Trophoblast cell (in vitro differentiated cells and primary cell): Measurements from ENCODE around the gene KCNN4.
"Not testable (repeated sequence)": the region's sequence is repeated elsewhere in the genome, so short reads cannot be mapped to it uniquely, and the experiment has no call there.

Experiments used
- DNase-seq, 2 donors: peaks; one replicate each; pipeline ENCODE4 v3.0.0-alpha.2; 2016
- H2AFZ ChIP-seq: 2 replicates; pipeline ENCODE4 v1.6.1; 2013; ENCODE audit warnings: low read length, moderate library complexity, mild to moderate bottlenecking; ENCODE audit not compliant: insufficient read depth, poor library complexity
- H2AK5ac ChIP-seq: 2 replicates; pipeline ENCODE4 v1.6.1; 2013; ENCODE audit warnings: mild to moderate bottlenecking, low read length
- H2BK120ac ChIP-seq: 2 replicates; pipeline ENCODE4 v1.6.1; 2013; ENCODE audit warnings: low read length, mild to moderate bottlenecking, moderate library complexity; ENCODE audit not compliant: insufficient read depth, poor library complexity
- H2BK12ac ChIP-seq: 2 replicates; pipeline ENCODE4 v1.6.1; 2013; ENCODE audit warnings: mild to moderate bottlenecking, low read length, moderate library complexity
- H2BK5ac ChIP-seq: 2 replicates; pipeline ENCODE4 v1.6.1; 2013; ENCODE audit warnings: low read length, low read depth, moderate library complexity, mild to moderate bottlenecking; ENCODE audit not compliant: poor library complexity
- H3K14ac ChIP-seq: 2 replicates; pipeline ENCODE4 v1.6.1; 2013; ENCODE audit warnings: mild to moderate bottlenecking, low read length
- H3K18ac ChIP-seq: 2 replicates; pipeline ENCODE4 v1.6.1; 2013; ENCODE audit warnings: mild to moderate bottlenecking, low read length
- H3K23ac ChIP-seq: 2 replicates; pipeline ENCODE4 v1.6.1; 2013; ENCODE audit warnings: low read length
- H3K27ac ChIP-seq: 2 replicates; pipeline ENCODE4 v1.5.1; 2013; ENCODE audit warnings: low read depth, mild to moderate bottlenecking, inconsistent platforms, low read length, moderate library complexity
- H3K27me3 ChIP-seq: 2 replicates; pipeline ENCODE4 v1.6.1; 2013; ENCODE audit warnings: inconsistent platforms, mild to moderate bottlenecking, low read length, moderate library complexity; ENCODE audit not compliant: insufficient read depth
- H3K36me3 ChIP-seq, 2 experiments: 1 replicate in 1 of 2; 2 replicates in 1 of 2; pipeline ENCODE4 v1.6.1; 2013; ENCODE audit warnings: low read length in 2 of 2, mild to moderate bottlenecking in 2 of 2, moderate library complexity in 1 of 2; ENCODE audit not compliant: insufficient read depth in 2 of 2, control insufficient read depth in 1 of 2
- H3K4ac ChIP-seq: 2 replicates; pipeline ENCODE4 v1.6.1; 2013; ENCODE audit warnings: low read depth, mild to moderate bottlenecking, low read length, moderate library complexity
- H3K4me1 ChIP-seq, 2 experiments: 1 replicate in 1 of 2; 2 replicates in 1 of 2; pipeline ENCODE4 v1.6.1; 2013; ENCODE audit warnings: low read length in 2 of 2, mild to moderate bottlenecking in 2 of 2, moderate library complexity in 1 of 2; ENCODE audit not compliant: insufficient read depth in 2 of 2, control insufficient read depth in 1 of 2
- H3K4me2 ChIP-seq: 2 replicates; pipeline ENCODE4 v1.6.1; 2013; ENCODE audit warnings: inconsistent platforms, mild to moderate bottlenecking, low read length, moderate library complexity
- H3K4me3 ChIP-seq: 2 replicates; pipeline ENCODE4 v1.5.1; 2013; ENCODE audit warnings: mild to moderate bottlenecking, low read depth, low read length, inconsistent platforms
- H3K79me1 ChIP-seq: one replicate; pipeline ENCODE4 v1.6.1; 2013; ENCODE audit warnings: low read length
- H3K79me2 ChIP-seq: 2 replicates; pipeline ENCODE4 v1.6.1; 2013; ENCODE audit warnings: low read length, mild to moderate bottlenecking; ENCODE audit not compliant: control insufficient read depth, insufficient read depth, poor library complexity
- H3K9ac ChIP-seq: 2 replicates; pipeline ENCODE4 v1.6.1; 2013; ENCODE audit warnings: mild to moderate bottlenecking, low read length
- H3K9me3 ChIP-seq: 2 replicates; pipeline ENCODE4 v1.6.1; 2013; ENCODE audit warnings: low read depth, mild to moderate bottlenecking, control low read depth, inconsistent platforms, low read length; ENCODE audit not compliant: insufficient read depth
- H4K12ac ChIP-seq: 2 replicates; pipeline ENCODE4 v1.6.1; 2013; ENCODE audit warnings: low read depth, mild to moderate bottlenecking, low read length, moderate library complexity
- H4K8ac ChIP-seq: 2 replicates; pipeline ENCODE4 v1.6.1; 2013; ENCODE audit warnings: low read depth, mild to moderate bottlenecking, low read length, moderate library complexity
- H4K91ac ChIP-seq: one replicate; pipeline ENCODE4 v1.6.1; 2013; ENCODE audit warnings: low read depth, mild to moderate bottlenecking, low read length, moderate library complexity
- WGBS: extraction: QIAGEN DNeasy Blood & Tissue Kit; methylation state at CpG from one replicate; pipeline ENCODE4 v1.1.7; 2013; ENCODE audit warnings: missing lambda C conversion rate; ENCODE audit not compliant: insufficient read length, insufficient coverage; ENCODE audit errors: extremely low coverage; 5-methylcytosine and 5-hydroxymethylcytosine counted together

The KCNN4 gene

DNA sequence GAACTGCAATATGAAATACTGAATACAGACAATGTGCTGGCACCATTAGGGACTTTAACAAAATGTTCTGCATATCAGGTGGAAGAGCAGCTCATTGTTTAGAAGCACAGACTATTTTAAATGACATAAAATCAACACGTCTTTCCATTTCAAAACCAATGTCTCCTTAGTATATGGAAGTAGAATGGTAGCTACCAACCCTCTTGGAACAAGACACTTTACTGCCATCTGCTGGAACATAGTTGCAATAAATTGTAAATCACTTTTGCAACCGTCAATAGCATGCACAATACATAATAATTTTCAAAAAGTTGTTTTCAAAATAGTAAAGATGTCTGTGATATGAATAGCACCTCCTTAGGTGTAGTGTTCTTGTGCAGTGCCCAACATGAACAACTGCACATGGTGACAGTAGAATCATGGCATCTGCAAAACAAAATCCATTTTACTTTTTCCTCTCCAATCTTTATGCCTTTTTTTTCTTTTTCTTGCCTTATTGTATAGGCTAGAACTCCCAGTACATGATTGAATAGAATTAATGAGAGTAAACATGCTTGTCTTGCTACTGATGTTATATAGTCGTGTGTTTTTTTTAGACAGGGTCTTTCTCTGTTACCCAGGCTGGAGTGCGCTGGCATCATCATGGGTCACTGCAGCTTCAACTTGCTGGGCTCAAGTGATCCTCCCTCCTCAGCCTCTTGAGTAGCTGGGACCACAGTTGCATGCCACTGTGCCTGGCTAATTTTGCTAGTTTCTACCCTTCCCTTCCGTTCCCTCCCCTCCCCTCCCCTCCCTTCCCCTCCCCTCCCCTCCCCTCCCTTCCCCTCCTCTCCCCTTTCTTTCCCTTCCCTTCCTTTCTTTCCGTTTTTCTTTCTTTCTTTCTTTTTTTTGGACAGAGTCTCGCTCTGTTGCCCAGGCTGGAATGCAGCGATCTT, 29.3 kb upstream of the KCNN4 start:
- Histone ChIP-seq H3K14ac (no peak overlapping the region), H3K4me2 (no peak overlapping the region), H3K9ac (no peak overlapping the region), H3K4ac (no peak overlapping the region), H2BK12ac (no peak overlapping the region), H3K79me1 (no peaks in the 10 kb centered on the region), H2BK5ac (no peak overlapping the region), H3K27ac (no peak overlapping the region), H3K18ac (no peak overlapping the region), H2BK120ac (no peak overlapping the region), H3K4me1 (no peaks in the 10 kb centered on the region), H3K36me3 (no peaks in the 10 kb centered on the region), H3K4me3 (no peak overlapping the region), H3K23ac (no peak overlapping the region), H3K9me3 (no peaks in the 10 kb centered on the region), H4K8ac (no peak overlapping the region), H4K12ac (no peak overlapping the region), H3K27me3 (no peaks in the 10 kb centered on the region), H2AFZ (no peak overlapping the region), H3K79me2 (no peaks in the 10 kb centered on the region), H2AK5ac (no peak overlapping the region), H4K91ac (no peak overlapping the region)
- DNase-seq: peak; percentile 22 to 85
- no CpG with 5 or more reads among the region's 8 CpGs for WGBS

- Histone ChIP-seq H3K18ac (no peak overlapping the region), H3K4me3 (no peak overlapping the region), H2AK5ac (no peak overlapping the region), H4K8ac (no peak overlapping the region), H3K4ac (no peak overlapping the region), H3K4me1 (no peaks in the 10 kb centered on the region), H3K4me2 (no peak overlapping the region), H3K27ac (no peak overlapping the region), H3K27me3 (no peaks in the 10 kb centered on the region), H4K91ac (no peak overlapping the region), H2BK120ac (no peak overlapping the region), H3K9ac (no peak overlapping the region), H2AFZ (no peak overlapping the region), H3K36me3 (no peaks in the 10 kb centered on the region), H3K79me1 (no peaks in the 10 kb centered on the region), H2BK12ac (no peak overlapping the region), H3K23ac (no peak overlapping the region), H3K79me2 (no peaks in the 10 kb centered on the region), H3K9me3 (no peaks in the 10 kb centered on the region), H3K14ac (no peak overlapping the region), H2BK5ac (no peak overlapping the region), H4K12ac (no peak overlapping the region)
- DNase-seq: no peak
Observed at GRCh38 chr19:43807651-43808050, 26.9 kb upstream of the KCNN4 start.

GRCh38 chr19:43806848-43807247, 26.1 kb upstream of the KCNN4 start:
- Histone ChIP-seq H2BK5ac (no peak overlapping the region), H3K27me3 (no peaks in the 10 kb centered on the region), H3K18ac (no peak overlapping the region), H3K23ac (no peak overlapping the region), H3K4ac (no peak overlapping the region), H3K9me3 (no peaks in the 10 kb centered on the region), H3K79me1 (no peaks in the 10 kb centered on the region), H2AK5ac (no peak overlapping the region), H2AFZ (no peak overlapping the region), H2BK120ac (no peak overlapping the region), H4K91ac (no peak overlapping the region), H3K79me2 (no peaks in the 10 kb centered on the region), H2BK12ac (no peak overlapping the region), H3K14ac (no peak overlapping the region), H3K9ac (no peak overlapping the region), H3K36me3 (no peaks in the 10 kb centered on the region), H4K8ac (no peak overlapping the region), H3K4me3 (no peak overlapping the region), H4K12ac (no peak overlapping the region), H3K4me2 (no peak overlapping the region), H3K4me1 (no peaks in the 10 kb centered on the region), H3K27ac (no peak overlapping the region)
- no peak for DNase-seq
- WGBS: no CpG with 5 or more reads among the region's 5 CpGs

GRCh38 chr19:43806401-43806800, 25.6 kb upstream of the KCNN4 start:
- WGBS: no CpG with 5 or more reads among the region's 7 CpGs
- H4K12ac ChIP-seq, H3K36me3 ChIP-seq, H2AFZ ChIP-seq, H3K9ac ChIP-seq, H2BK120ac ChIP-seq, DNase-seq, H3K18ac ChIP-seq, H3K4me3 ChIP-seq, H2BK12ac ChIP-seq, H3K27me3 ChIP-seq, H3K4me2 ChIP-seq, H3K79me2 ChIP-seq, H3K4me1 ChIP-seq, H3K27ac ChIP-seq, H3K23ac ChIP-seq, H4K8ac ChIP-seq, H3K4ac ChIP-seq, H2BK5ac ChIP-seq, H3K14ac ChIP-seq, H3K79me1 ChIP-seq, H2AK5ac ChIP-seq, H4K91ac ChIP-seq, H3K9me3 ChIP-seq: not testable (repeated sequence)
